ENCODE measurements around the gene ATOX1.

DNA sequence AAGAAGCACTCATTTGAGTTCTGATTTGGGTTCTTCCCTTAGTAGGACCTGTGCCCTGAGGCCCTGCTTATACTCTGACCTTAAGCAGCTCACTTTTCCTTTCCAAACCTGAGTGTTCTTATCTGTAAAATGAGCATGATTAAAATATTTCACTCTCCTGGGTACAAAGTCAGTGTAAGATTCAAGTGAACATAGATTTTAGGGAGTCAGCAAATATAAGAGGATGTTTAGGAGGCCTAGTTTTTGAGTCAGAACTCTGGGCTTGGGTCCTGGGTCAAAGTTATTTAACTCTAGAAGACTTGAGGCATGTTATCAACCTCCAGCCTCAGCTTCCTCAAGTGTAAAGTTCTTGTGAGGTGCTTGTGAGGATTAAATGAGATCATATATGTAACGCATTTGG lies 63.0 kb downstream of the ATOX1 start:
- TF ChIP-seq CTCF (IDR thresholded peaks at IDR 0.05) (no peak), SIN3A (IDR thresholded peaks at IDR 0.05; ENCODE audit: borderline replicate concordance, low read depth, low read length) (no peak), CHD2 (IDR thresholded peaks at IDR 0.05; ENCODE audit: low read length, partially characterized antibody) (no peak), GATA2 (CRISPR knock-in tag; IDR thresholded peaks at IDR 0.05) (no peak), FOSL2 (IDR thresholded peaks at IDR 0.05; ENCODE audit: borderline replicate concordance, low read depth) (no peak), RAD21 (IDR thresholded peaks at IDR 0.05; ENCODE audit: low read length) (no peak), POLR2AphosphoS5 (IDR thresholded peaks at IDR 0.05; ENCODE audit: low read depth, low read length) (no peak)

All from SK-N-SH (cell line).